Stimulated activated naive CD8-positive, alpha-beta T cell treated with anti-CD3 and anti-CD28 coated beads, Interleukin-15, Interleukin-2, amounts not matched to agents 100 ng/mL and 50 ng/mL, for 24 hours (primary cell): ENCODE results near the gene SNRPD3.
"Not testable (repeated sequence)": the region's sequence is repeated elsewhere in the genome, so short reads cannot be mapped to it uniquely, and the experiment has no call there.

Experiments
- H3K27ac Mint-ChIP-seq: one replicate; pipeline ENCODE4 v1.8.0; 2021; ENCODE audit warnings: mild to moderate bottlenecking, mixed read lengths
- H3K27me3 Mint-ChIP-seq: one replicate; pipeline ENCODE4 v1.8.0; 2021; ENCODE audit warnings: mixed read lengths
- H3K36me3 Mint-ChIP-seq: one replicate; pipeline ENCODE4 v1.8.0; 2021; ENCODE audit warnings: low read depth, mixed read lengths
- H3K4me1 Mint-ChIP-seq: one replicate; pipeline ENCODE4 v1.8.0; 2021; ENCODE audit warnings: low read depth, mixed read lengths
- H3K4me3 Mint-ChIP-seq: one replicate; pipeline ENCODE4 v1.8.0; 2021; ENCODE audit warnings: mild to moderate bottlenecking, mixed read lengths
- H3K9me3 Mint-ChIP-seq: one replicate; pipeline ENCODE4 v1.8.0; 2021; ENCODE audit warnings: mixed read lengths

Gene SNRPD3

GRCh38 chr22:24550028-24550901 is 5.5 kb upstream of the SNRPD3 start:
- Mint-ChIP-seq H3K4me3 (no peak overlapping the region), H3K27ac (peak overlapping the region; percentile 49), H3K36me3 (peaks cover 31% of the 10 kb centered on the region), H3K4me1 (peaks cover 42% of the 10 kb centered on the region), H3K27me3 (no peaks in the 10 kb centered on the region), H3K9me3 (no peaks in the 10 kb centered on the region)

GRCh38 chr22:24550902-24551435 is 4.8 kb upstream of the SNRPD3 start:
- Mint-ChIP-seq H3K27ac (peak overlapping the region; percentile 23), H3K9me3 (no peaks in the 10 kb centered on the region), H3K4me1 (peaks cover 42% of the 10 kb centered on the region), H3K4me3 (no peak overlapping the region), H3K27me3 (no peaks in the 10 kb centered on the region), H3K36me3 (peaks cover 34% of the 10 kb centered on the region)

- Mint-ChIP-seq H3K36me3 (peaks cover 33% of the 10 kb centered on the region), H3K4me3 (peak overlapping the region; percentile 98), H3K27ac (peak overlapping the region; percentile 79), H3K4me1 (peaks cover 55% of the 10 kb centered on the region)
- not testable (repeated sequence) for H3K27me3 Mint-ChIP-seq, H3K9me3 Mint-ChIP-seq
Observed at GRCh38 chr22:24552503-24553286, 3.1 kb upstream of the SNRPD3 start.

- Mint-ChIP-seq H3K4me3 (peak overlapping the region; percentile 98), H3K36me3 (peaks cover 38% of the 10 kb centered on the region), H3K4me1 (peaks cover 65% of the 10 kb centered on the region), H3K27me3 (no peaks in the 10 kb centered on the region), H3K9me3 (no peaks in the 10 kb centered on the region), H3K27ac (peak overlapping the region; percentile 94)
Observed at GRCh38 chr22:24553597-24554312, 2.0 kb upstream of the SNRPD3 start.

- Mint-ChIP-seq H3K36me3 (peaks cover 41% of the 10 kb centered on the region), H3K27ac (peak within 1 kb of the TSS; percentile 96), H3K4me1 (peaks cover 73% of the 10 kb centered on the region), H3K4me3 (peak within 1 kb of the TSS; percentile 99), H3K27me3 (no peaks in the 10 kb centered on the region), H3K9me3 (no peaks in the 10 kb centered on the region)
Observed at GRCh38 chr22:24554313-24555164, 1.3 kb upstream of the SNRPD3 start, which contains the start of gene GUCD1. Gene GUCD1 (minus strand): TSS chr22:24555138. CDS start chr22:24554991, 147 bp downstream.

- peaks cover 57% of the 10 kb centered on the region for H3K36me3 Mint-ChIP-seq
- no peaks in the 10 kb centered on the region for H3K9me3 Mint-ChIP-seq
- H3K27me3 Mint-ChIP-seq: no peaks in the 10 kb centered on the region
- peak overlapping the region; percentile 31 for H3K27ac Mint-ChIP-seq
- H3K4me3 Mint-ChIP-seq: no peak overlapping the region
- H3K4me1 Mint-ChIP-seq: peaks cover 65% of the 10 kb centered on the region
Observed at GRCh38 chr22:24559471-24559870, 3.7 kb downstream of the SNRPD3 start.

GRCh38 chr22:24563246-24563645 is 7.4 kb downstream of the SNRPD3 start:
- Mint-ChIP-seq H3K27ac (no peak overlapping the region), H3K4me3 (no peak overlapping the region), H3K9me3 (no peaks in the 10 kb centered on the region), H3K27me3 (no peaks in the 10 kb centered on the region), H3K4me1 (peaks cover 52% of the 10 kb centered on the region), H3K36me3 (peaks cover 49% of the 10 kb centered on the region)

GRCh38 chr22:24564376-24565058 is 8.7 kb downstream of the SNRPD3 start:
- Mint-ChIP-seq H3K27me3 (no peaks in the 10 kb centered on the region), H3K9me3 (no peaks in the 10 kb centered on the region), H3K4me3 (no peak overlapping the region), H3K4me1 (peaks cover 39% of the 10 kb centered on the region), H3K27ac (no peak overlapping the region), H3K36me3 (peaks cover 45% of the 10 kb centered on the region)

- Mint-ChIP-seq H3K9me3 (no peaks in the 10 kb centered on the region), H3K27ac (peak overlapping the region; percentile 22), H3K27me3 (no peaks in the 10 kb centered on the region), H3K4me1 (peaks cover 35% of the 10 kb centered on the region), H3K4me3 (no peak overlapping the region), H3K36me3 (peaks cover 48% of the 10 kb centered on the region)
Observed at GRCh38 chr22:24565077-24565476, 9.3 kb downstream of the SNRPD3 start.

GRCh38 chr22:24566899-24567511 is 11.2 kb downstream of the SNRPD3 start:
- peak overlapping the region; percentile 26 for H3K27ac Mint-ChIP-seq
- no peaks in the 10 kb centered on the region for H3K9me3 Mint-ChIP-seq
- no peaks in the 10 kb centered on the region for H3K27me3 Mint-ChIP-seq
- H3K4me3 Mint-ChIP-seq: no peak overlapping the region
- peaks cover 49% of the 10 kb centered on the region for H3K36me3 Mint-ChIP-seq
- peaks cover 24% of the 10 kb centered on the region for H3K4me1 Mint-ChIP-seq

GRCh38 chr22:24567668-24568067 is 11.9 kb downstream of the SNRPD3 start:
- H3K4me1 Mint-ChIP-seq: peaks cover 20% of the 10 kb centered on the region
- H3K27ac Mint-ChIP-seq: no peak overlapping the region
- peaks cover 53% of the 10 kb centered on the region for H3K36me3 Mint-ChIP-seq

GRCh38 chr22:24571266-24571665 is 15.5 kb downstream of the SNRPD3 start:
- no peaks in the 10 kb centered on the region for H3K27me3 Mint-ChIP-seq
- H3K4me1 Mint-ChIP-seq: no peaks in the 10 kb centered on the region
- no peak overlapping the region for H3K27ac Mint-ChIP-seq
- peaks cover 62% of the 10 kb centered on the region for H3K36me3 Mint-ChIP-seq
- H3K4me3 Mint-ChIP-seq: no peak overlapping the region
- no peaks in the 10 kb centered on the region for H3K9me3 Mint-ChIP-seq

More at GRCh38 chr22:24567668-24568067, 11.9 kb downstream of the SNRPD3 start:
- Mint-ChIP-seq H3K27me3 (no peaks in the 10 kb centered on the region), H3K4me3 (no peak overlapping the region), H3K9me3 (no peaks in the 10 kb centered on the region)

- no peaks in the 10 kb centered on the region for H3K9me3 Mint-ChIP-seq
- no peaks in the 10 kb centered on the region for H3K4me1 Mint-ChIP-seq
- H3K27me3 Mint-ChIP-seq: no peaks in the 10 kb centered on the region
- no peak overlapping the region for H3K4me3 Mint-ChIP-seq
- H3K27ac Mint-ChIP-seq: peak overlapping the region; percentile 32
- peaks cover 42% of the 10 kb centered on the region for H3K36me3 Mint-ChIP-seq
Observed at GRCh38 chr22:24576778-24577177, 21.0 kb downstream of the SNRPD3 start.
